H1 (cell line): ENCODE data around the gene MYO15B. TPM values are rescaled to one million over a fixed set of nuclear protein-coding genes. Genes with fewer than 3 reads are reported as not detected.

Experiments
- CTCF ChIA-PET: fragments of 300-600 bp; sonication (Branson Sonifier 250); formaldehyde crosslinking; loops from one replicate; lab custom pipeline; 2021; ENCODE audit not compliant: partially characterized antibody; lab: Charles Lee
- POLR2A ChIA-PET: fragments of 300-600 bp; sonication (Branson Sonifier 250); formaldehyde crosslinking; loops from one replicate; lab custom pipeline; 2021; ENCODE audit warnings: inconsistent platforms; ENCODE audit not compliant: partially characterized antibody; lab: Charles Lee
- DNase-seq, 2 experiments: peaks; one replicate each; pipeline versions ENCODE4 v3.0.0 to v3.0.0-alpha.2; 2010 to 2022; ENCODE audit warnings: low spot score in 2 of 2, low read depth in 1 of 2, mixed read lengths in 1 of 2
- FAIRE-seq: peaks from 2 replicates; lab custom pipeline; 2011; peaks lifted over from hg19 to GRCh38; lab: Jason Lieb, UNC
- H2AFZ ChIP-seq: 2 replicates; pipeline ENCODE4 v1.8.1; 2012; ENCODE audit warnings: low read length, inconsistent platforms
- H2AK5ac ChIP-seq: 2 replicates; pipeline ENCODE4 v1.6.1; 2013; ENCODE audit warnings: low read depth, low read length
- H2BK120ac ChIP-seq: replicated peaks from 2 replicates; pipeline ENCODE3; 2013; ENCODE audit warnings: low read depth, low read length, inconsistent platforms
- H2BK12ac ChIP-seq: 2 replicates; pipeline ENCODE4 v1.6.1; 2013; ENCODE audit warnings: low read depth, low read length
- H2BK15ac ChIP-seq: 2 replicates; pipeline ENCODE4 v1.6.1; 2013; ENCODE audit warnings: low read length
- H2BK20ac ChIP-seq: 2 replicates; pipeline ENCODE4 v1.6.1; 2013; ENCODE audit warnings: low read length
- H2BK5ac ChIP-seq: 2 replicates; pipeline ENCODE4 v1.6.1; 2013; ENCODE audit warnings: low read depth, low read length
- H3K14ac ChIP-seq: 2 replicates; pipeline ENCODE4 v1.6.1; 2013; ENCODE audit warnings: inconsistent platforms; ENCODE audit not compliant: insufficient read length
- H3K18ac ChIP-seq: 2 replicates; pipeline ENCODE4 v1.6.1; 2013; ENCODE audit warnings: low read length; ENCODE audit errors: extremely low read depth
- H3K23ac ChIP-seq: 2 replicates; pipeline ENCODE4 v1.6.1; 2013; ENCODE audit warnings: inconsistent platforms; ENCODE audit not compliant: insufficient read length
- H3K23me2 ChIP-seq: 2 replicates; pipeline ENCODE4 v1.6.1; 2013; ENCODE audit warnings: low read depth, low read length
- H3K27ac ChIP-seq: 2 replicates; pipeline ENCODE4 v1.6.1; 2011; ENCODE audit warnings: low read depth, low read length, inconsistent platforms
- H3K27me3 ChIP-seq, 4 experiments: replicated peaks in 1 of 4; 1 replicate in 1 of 4; 2 replicates in 3 of 4; pipeline versions ENCODE4 v1.6.1 to v1.8.1; 2011 to 2013; ENCODE audit warnings: low read length in 3 of 4, mild to moderate bottlenecking in 3 of 4, inconsistent platforms in 2 of 4, mixed read lengths in 2 of 4, moderate library complexity in 1 of 4; ENCODE audit not compliant: control insufficient read depth in 3 of 4, insufficient read depth in 3 of 4; ENCODE audit errors: extremely low read depth in 1 of 4
- H3K36me3 ChIP-seq, 4 experiments: 2 replicates each; pipeline versions ENCODE4 v1.6.1 to v1.8.1; 2011 to 2013; ENCODE audit warnings: mild to moderate bottlenecking in 4 of 4, low read length in 3 of 4, moderate library complexity in 2 of 4, control low read depth in 1 of 4, inconsistent platforms in 1 of 4; ENCODE audit not compliant: insufficient read depth in 4 of 4, control insufficient read depth in 2 of 4
- H3K4ac ChIP-seq: replicated peaks from 2 replicates; pipeline ENCODE3; 2013; ENCODE audit warnings: low read length, low read depth, mixed read lengths, inconsistent platforms; ENCODE audit not compliant: insufficient read length
- H3K4me1 ChIP-seq, 4 experiments: replicated peaks in 1 of 4; 1 replicate in 1 of 4; 2 replicates in 3 of 4; pipeline versions ENCODE4 v1.6.1 to v1.8.1; 2011 to 2013; ENCODE audit warnings: low read length in 3 of 4, inconsistent platforms in 2 of 4, mixed read lengths in 1 of 4; ENCODE audit not compliant: insufficient read depth in 4 of 4, control insufficient read depth in 3 of 4
- H3K4me2 ChIP-seq, 2 experiments: 2 replicates each; pipeline versions ENCODE4 v1.6.1 to v1.8.1; 2011 to 2013; ENCODE audit warnings: low read depth in 2 of 2, low read length in 2 of 2, control low read depth in 1 of 2, inconsistent platforms in 1 of 2, mild to moderate bottlenecking in 1 of 2; ENCODE audit not compliant: insufficient read depth in 1 of 2
- H3K4me3 ChIP-seq, 4 experiments: fragments of 200-600, 300-600 bp in 1 of 4; sonication (generic), shearing (Covaris generic), sonication (Bioruptor Twin) in 1 of 4; 2 replicates each; pipeline versions ENCODE4 v1.5.1 to v1.8.1; 2011 to 2016; ENCODE audit warnings: low read length in 4 of 4, low read depth in 3 of 4, control low read depth in 2 of 4, inconsistent platforms in 2 of 4, mild to moderate bottlenecking in 2 of 4, mixed read lengths in 1 of 4, moderate library complexity in 1 of 4; ENCODE audit not compliant: insufficient read depth in 2 of 4; ENCODE audit errors: extremely low read depth in 1 of 4
- H3K56ac ChIP-seq: replicated peaks from 2 replicates; pipeline ENCODE3; 2013; ENCODE audit warnings: low read depth, mild to moderate bottlenecking, mixed read lengths, low read length, inconsistent platforms; ENCODE audit not compliant: insufficient read length
- H3K79me1 ChIP-seq: 2 replicates; pipeline ENCODE4 v1.6.1; 2013; ENCODE audit warnings: low read depth, low read length, control low read depth
- H3K79me2 ChIP-seq, 2 experiments: 2 replicates each; pipeline versions ENCODE4 v1.6.1 to v1.8.1; 2012 to 2013; ENCODE audit warnings: low read length in 2 of 2, mild to moderate bottlenecking in 2 of 2, inconsistent platforms in 1 of 2; ENCODE audit not compliant: insufficient read depth in 2 of 2, control insufficient read depth in 1 of 2
- H3K9ac ChIP-seq, 4 experiments: replicated peaks in 1 of 4; 1 replicate in 1 of 4; 2 replicates in 3 of 4; pipeline versions ENCODE4 v1.6.1 to v1.8.1; 2011 to 2013; ENCODE audit warnings: low read depth in 3 of 4, low read length in 3 of 4, control low read depth in 2 of 4, mild to moderate bottlenecking in 2 of 4, moderate library complexity in 2 of 4, inconsistent platforms in 1 of 4; ENCODE audit errors: extremely low read depth in 1 of 4
- H3K9me3 ChIP-seq, 2 experiments: 2 replicates each; pipeline versions ENCODE4 v1.6.1 to v1.8.1; 2012 to 2013; ENCODE audit warnings: mild to moderate bottlenecking in 2 of 2, moderate library complexity in 2 of 2, control low read depth in 1 of 2, inconsistent platforms in 1 of 2, low read depth in 1 of 2, low read length in 1 of 2, mixed read lengths in 1 of 2; ENCODE audit not compliant: insufficient read depth in 2 of 2
- H4K20me1 ChIP-seq, 2 experiments: replicated peaks in 1 of 2; 2 replicates each; pipeline versions ENCODE3 to v1.8.1; 2011 to 2013; ENCODE audit warnings: inconsistent platforms in 2 of 2, low read length in 2 of 2, mild to moderate bottlenecking in 1 of 2; ENCODE audit not compliant: insufficient read depth in 2 of 2, control insufficient read depth in 1 of 2
- H4K5ac ChIP-seq: 2 replicates; pipeline ENCODE4 v1.6.1; 2013; ENCODE audit warnings: low read length, low read depth, mixed read lengths, inconsistent platforms; ENCODE audit not compliant: insufficient read length
- H4K8ac ChIP-seq: 2 replicates; pipeline ENCODE4 v1.8.0; 2013; ENCODE audit warnings: mild to moderate bottlenecking, moderate library complexity, low read length, inconsistent platforms; ENCODE audit not compliant: insufficient read depth; ENCODE audit errors: extremely low read depth
- H4K91ac ChIP-seq: replicated peaks from 2 replicates; pipeline ENCODE3; 2013; ENCODE audit warnings: low read length, mixed read lengths, inconsistent platforms; ENCODE audit not compliant: insufficient read length
- JUND ChIP-seq: IDR thresholded peaks from 2 replicates; pipeline ENCODE4 v1.6.1; 2011; ENCODE audit warnings: mild to moderate bottlenecking, improper control_type of control experiment, low read length
- POLR2A ChIP-seq, 2 experiments: IDR thresholded peaks; 1 replicate in 1 of 2; 2 replicates in 1 of 2; pipeline ENCODE4 v1.6.1; 2011; ENCODE audit warnings: low read depth in 2 of 2, low read length in 2 of 2, mild to moderate bottlenecking in 2 of 2; ENCODE audit errors: control extremely low read depth in 1 of 2
- SIN3A ChIP-seq, 2 experiments: IDR thresholded peaks in 1 of 2; conservative IDR thresholded peaks in 1 of 2; 2 replicates each; pipeline ENCODE4 v1.6.1; 2011 to 2012; ENCODE audit warnings: low read length in 2 of 2, improper control_type of control experiment in 1 of 2, low read depth in 1 of 2, mild to moderate bottlenecking in 1 of 2
- YY1 ChIP-seq: IDR thresholded peaks from 2 replicates; pipeline ENCODE4 v1.6.1; 2011; ENCODE audit warnings: low read depth, mild to moderate bottlenecking, low read length
- WGBS, 2 experiments: shearing (Covaris generic) in 1 of 2; methylation state at CpG; one replicate each; pipeline versions ENCODE4 v1.1.6 to v1.1.7; 2013 to 2015; ENCODE audit warnings: low lambda C conversion rate in 2 of 2, mixed read lengths in 2 of 2, inconsistent platforms in 1 of 2, low coverage in 1 of 2, missing lambda C conversion rate in 1 of 2; ENCODE audit not compliant: insufficient replicate concordance in 2 of 2, insufficient coverage in 1 of 2, insufficient read length in 1 of 2; ENCODE audit errors: extremely low coverage in 1 of 2, missing lambda C conversion rate in 1 of 2; 5-methylcytosine and 5-hydroxymethylcytosine counted together
- polyA plus RNA-seq, 7 experiments: library from polyadenylated mRNA; depleted of rRNA in 3 of 7; stranded (reverse) in 5 of 7; unstranded in 2 of 7; fragments of >200 nt in 5 of 7; fragments of 200-250 nt in 2 of 7; gene quantifications; 1 replicate in 5 of 7; 2 replicates in 1 of 7; 4 replicates in 1 of 7; pipeline versions ENCODE4 v1.2.1 to v1.2.3, GENCODE V29; 2011 to 2013; ENCODE audit warnings: missing spikeins in 2 of 7, mixed read lengths in 2 of 7
- total RNA-seq: library from RNA; stranded (reverse); fragmentation: NEBNext Ultra II Directional; extraction: Animal tissue kit (Norgen Biotek cat#: 25700); gene quantifications from 2 replicates; pipeline ENCODE4 v1.2.1, GENCODE V29; 2021
- TF ChIP-seq, protein P1 (sequence below): IDR thresholded peaks from 2 replicates; pipeline ENCODE4 v1.6.1; 2012; ENCODE audit warnings: inconsistent platforms

Gene MYO15B
- total and polyA plus RNA-seq, 2 of the 8 experiments (the other 6 are each of a cell fraction or from before 2014, with no cell fraction given) = 7.1 to 11.2 TPM

DNA sequence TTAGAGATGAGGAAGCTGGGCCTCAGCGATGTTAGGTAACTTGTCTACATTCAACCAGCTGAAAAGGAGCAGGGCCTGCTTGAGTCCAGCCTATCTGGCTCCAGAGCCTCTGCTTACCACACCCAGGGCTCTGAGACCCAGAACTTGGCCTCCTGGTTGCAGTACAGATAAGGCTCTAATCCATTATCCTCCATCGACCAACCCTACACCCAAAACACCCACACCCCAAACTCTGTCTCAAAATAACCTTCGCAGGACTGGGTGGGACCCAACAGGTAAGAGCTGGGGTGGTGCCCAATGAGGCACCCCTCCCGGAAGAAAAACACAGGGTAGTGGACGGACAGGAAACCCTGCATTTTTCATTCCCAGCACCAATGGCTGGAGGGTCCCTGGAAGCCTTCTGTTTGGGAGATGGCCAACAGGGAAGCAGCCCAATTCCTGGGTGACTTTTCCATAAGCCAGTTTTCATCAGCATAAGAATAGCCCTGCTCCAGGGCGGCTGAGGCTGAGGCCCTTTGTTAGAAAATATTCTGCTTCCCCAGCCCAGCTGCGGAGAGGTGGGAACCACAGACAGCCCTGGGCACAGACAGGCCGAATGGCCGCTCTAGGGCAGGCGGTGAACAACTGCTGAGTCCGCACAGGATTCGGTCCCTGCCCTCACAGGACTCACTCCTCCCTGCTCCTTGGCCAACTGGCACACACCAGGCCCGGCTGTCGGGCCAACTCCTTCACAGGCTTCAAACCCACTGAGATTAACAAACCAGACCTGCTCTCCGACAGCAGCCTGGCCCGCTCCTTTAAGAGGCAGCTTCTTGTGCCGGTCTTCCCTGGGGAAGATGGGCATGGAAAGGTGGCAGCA, 55.4 kb downstream of the MYO15B start:
- H3K27me3 ChIP-seq = no peaks in the 10 kb centered on the region
- H3K23me2 ChIP-seq = no peaks in the 10 kb centered on the region
- DNase-seq = peak in 1 of 2 experiments; percentile 57
- no peaks in the 10 kb centered on the region for H4K20me1 ChIP-seq
- H4K91ac ChIP-seq = peak overlapping the region; percentile 68
- WGBS, 2 experiments = 75% methylated on average over 17 of the region's 17 CpGs; no CpG with 5 or more reads in 1 of the 2 experiments
- POLR2A ChIA-PET = interaction anchor here (0.9 to 3.0 kb wide), 6 partner anchors 9 to 36 kb away, joined by 3 to 19 read pairs (median 3); partner anchors contain the start of genes RECQL5, SAP30BP and SMIM5
- peak overlapping the region; percentile 28; the same call in 1 of the 2 replicates for H2BK5ac ChIP-seq
- H2AFZ ChIP-seq = no peak overlapping the region
- H4K5ac ChIP-seq = peak overlapping the region; percentile 56
- H3K56ac ChIP-seq = no peak overlapping the region
- FAIRE-seq = peak; percentile 70
- H3K4ac ChIP-seq = peak overlapping the region; percentile 13
- H2BK15ac ChIP-seq = no peak overlapping the region; the same call in 1 of the 2 replicates
- 0 out of 4 replicates have a peak, but pooled peaks of 1 of the 2 experiments have one; percentile 16 for TF ChIP-seq SIN3A (conservative IDR thresholded peaks at IDR 0.05 in 1 of 2, IDR thresholded peaks at IDR 0.05 in 1 of 2; ENCODE audit: low read depth in 1 of 2, low read length in 2 of 2)
- TF ChIP-seq YY1 = 0 out of 2 replicates have a peak, but pooled peaks have one; percentile 23
- TF ChIP-seq, protein P1, sequence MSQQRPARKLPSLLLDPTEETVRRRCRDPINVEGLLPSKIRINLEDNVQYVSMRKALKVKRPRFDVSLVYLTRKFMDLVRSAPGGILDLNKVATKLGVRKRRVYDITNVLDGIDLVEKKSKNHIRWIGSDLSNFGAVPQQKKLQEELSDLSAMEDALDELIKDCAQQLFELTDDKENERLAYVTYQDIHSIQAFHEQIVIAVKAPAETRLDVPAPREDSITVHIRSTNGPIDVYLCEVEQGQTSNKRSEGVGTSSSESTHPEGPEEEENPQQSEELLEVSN = no peak
- TF ChIP-seq JUND = no peak
- no peak for TF ChIP-seq POLR2A (IDR thresholded peaks at IDR 0.05; ENCODE audit: control extremely low read depth in 1 of 2, low read depth in 2 of 2, low read length in 2 of 2)
- no peaks in the 10 kb centered on the region; a peak in 1 of 4 replicates for H3K79me2 ChIP-seq
- peak overlapping the region; percentile 3; the same call in 1 of the 2 replicates for H4K8ac ChIP-seq
- H2BK120ac ChIP-seq = peak overlapping the region; percentile 35
- H3K36me3 ChIP-seq = no peaks in the 10 kb centered on the region; a peak in 3 of 8 replicates
- H3K27ac ChIP-seq = peak overlapping the region; percentile 69
- H3K18ac ChIP-seq = peak overlapping the region; percentile 89
- no peaks in the 10 kb centered on the region for H3K9me3 ChIP-seq
- CTCF ChIA-PET = interaction anchor here (1.1 to 59.2 kb wide), 5 partner anchors 1 to 111 kb away, joined by 3 to 2200 read pairs (median 312); partner anchors contain the start of genes RECQL5, SAP30BP and SMIM5
- H2BK12ac ChIP-seq = peak overlapping the region; percentile 45; the same call in 1 of the 2 replicates
- no peak overlapping the region for H3K23ac ChIP-seq
- peaks cover 5 to 16% (median 10%) of the 10 kb centered on the region in 4 experiments for H3K4me1 ChIP-seq
- peak overlapping the region in 1 of 4 experiments; percentile 23; a peak in 2 of 7 replicates for H3K9ac ChIP-seq
- H2BK20ac ChIP-seq = 0 out of 2 replicates have a peak overlapping the region, but pooled peaks have one; percentile 53
- peak overlapping the region in 1 of 4 experiments; percentile 25; a peak in 1 of 8 replicates for H3K4me3 ChIP-seq
- H3K79me1 ChIP-seq = no peaks in the 10 kb centered on the region; the same call in 1 of the 2 replicates
- H2AK5ac ChIP-seq = no peak overlapping the region
- H3K4me2 ChIP-seq = peak overlapping the region; percentile 25 to 39; a peak in 2 of 4 replicates
- no peak overlapping the region for H3K14ac ChIP-seq
